HG02759 (cell line): ENCODE measurements around the gene LYPLA2.
"Not testable (repeated sequence)": the region's sequence is repeated elsewhere in the genome, so short reads cannot be mapped to it uniquely, and the experiment has no call there.

ENCODE experiments used
- ATAC-seq: cut with Tn5 transposase; IDR thresholded peaks from one replicate; pipeline ENCODE4 v1.9.1; 2021; ENCODE audit warnings: mild to moderate bottlenecking, moderate library complexity; ENCODE audit not compliant: unreplicated experiment

Gene LYPLA2

DNA sequence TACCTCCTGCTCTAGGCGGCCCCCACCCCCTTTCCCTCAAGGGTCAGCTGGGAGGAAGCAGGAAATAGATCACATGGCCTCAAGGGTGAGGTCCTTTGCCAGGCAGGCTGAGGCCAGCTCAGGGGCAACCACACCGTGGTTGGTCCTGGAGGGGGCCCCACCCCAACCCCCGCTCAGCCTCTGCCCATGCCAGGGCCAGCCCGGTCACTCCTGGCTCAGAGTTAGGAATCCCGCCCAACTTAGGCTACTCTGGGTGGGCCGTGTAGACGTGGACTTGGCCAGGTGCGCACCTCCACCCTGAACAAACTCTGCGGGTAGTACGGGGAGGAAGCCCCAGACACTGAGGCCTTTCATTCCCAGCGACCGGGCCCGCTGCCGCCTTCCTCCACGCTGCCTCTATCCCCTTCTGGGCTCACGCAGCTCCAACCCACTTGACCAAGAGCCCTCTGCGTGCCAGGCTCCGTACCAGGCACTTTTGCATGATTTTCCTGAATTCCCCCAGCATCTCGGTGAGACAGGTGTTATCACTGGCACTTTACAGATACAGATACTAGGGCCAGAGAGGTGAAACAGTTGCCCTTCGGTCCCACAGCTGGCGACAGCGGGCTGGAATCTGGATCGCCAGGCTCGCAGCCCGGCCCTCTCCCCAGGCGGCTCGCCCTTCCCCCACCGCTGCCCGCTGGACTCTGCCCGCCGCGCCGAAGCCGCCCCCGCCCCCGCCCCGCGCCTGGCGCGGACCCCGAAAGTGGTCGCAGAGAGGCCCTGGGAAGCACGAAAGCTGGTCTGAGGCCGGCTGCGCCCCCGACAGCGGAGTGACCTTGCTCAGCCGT lies 8.8 kb downstream of the LYPLA2 start:
- peak; percentile 4 for ATAC-seq

- ATAC-seq: peak; percentile 86
Measured at GRCh38 chr1:23800400-23801337, 9.7 kb downstream of the LYPLA2 start, which contains the start of gene GALE. Gene GALE (minus strand): TSS chr1:23800754. CDS start chr1:23799007, 1,747 bp downstream.

DNA sequence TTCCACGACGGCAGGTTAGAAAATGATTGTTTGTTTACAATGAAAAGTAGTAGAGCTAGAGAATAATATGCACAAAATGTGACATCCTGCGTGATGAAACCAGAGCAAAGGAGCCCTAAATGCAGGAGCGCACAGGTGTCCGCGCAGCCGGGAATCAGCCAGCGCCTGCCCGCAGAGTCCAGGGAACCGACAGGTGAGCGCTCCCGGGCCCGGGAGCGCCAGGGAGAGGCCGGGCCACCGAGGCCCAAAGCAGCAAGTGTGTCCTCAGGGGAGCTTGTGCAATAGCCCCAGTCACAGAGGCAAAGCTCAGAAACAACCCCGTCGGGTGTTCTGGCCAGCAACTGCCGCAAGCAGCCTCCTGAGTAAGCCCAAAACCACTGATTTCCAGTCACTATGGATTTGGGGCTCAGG lies 10.4 kb downstream of the LYPLA2 start:
- no peak for ATAC-seq

- ATAC-seq: no peak
Measured at GRCh38 chr1:23801876-23802275, 10.9 kb downstream of the LYPLA2 start.

DNA sequence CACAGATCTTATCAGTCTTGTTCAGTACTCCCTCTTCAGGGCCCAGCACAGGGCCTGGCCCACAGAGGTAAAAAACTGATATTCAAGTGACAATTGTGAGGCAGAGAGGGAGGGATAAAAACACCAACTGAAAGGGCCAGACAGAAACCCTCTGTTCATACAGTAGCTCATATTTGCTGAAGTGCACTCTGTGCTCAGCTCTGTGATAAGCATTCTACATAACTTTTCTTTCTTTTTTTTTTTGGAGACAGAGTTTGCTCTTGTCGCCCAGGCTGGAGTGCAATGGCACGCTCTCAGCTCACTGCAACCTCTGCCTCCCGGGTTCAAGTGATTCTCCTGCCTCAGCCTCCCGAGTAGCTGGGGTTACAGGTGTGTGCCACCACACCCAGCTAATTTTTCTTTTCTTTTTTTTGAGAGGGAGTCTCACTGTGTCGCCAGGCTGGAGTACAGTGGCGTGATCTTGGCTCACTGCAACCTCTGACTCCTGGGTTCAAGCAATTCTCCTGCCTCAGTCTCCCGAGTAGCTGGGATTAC lies 11.9 kb downstream of the LYPLA2 start:
- ATAC-seq: not testable (repeated sequence)

DNA sequence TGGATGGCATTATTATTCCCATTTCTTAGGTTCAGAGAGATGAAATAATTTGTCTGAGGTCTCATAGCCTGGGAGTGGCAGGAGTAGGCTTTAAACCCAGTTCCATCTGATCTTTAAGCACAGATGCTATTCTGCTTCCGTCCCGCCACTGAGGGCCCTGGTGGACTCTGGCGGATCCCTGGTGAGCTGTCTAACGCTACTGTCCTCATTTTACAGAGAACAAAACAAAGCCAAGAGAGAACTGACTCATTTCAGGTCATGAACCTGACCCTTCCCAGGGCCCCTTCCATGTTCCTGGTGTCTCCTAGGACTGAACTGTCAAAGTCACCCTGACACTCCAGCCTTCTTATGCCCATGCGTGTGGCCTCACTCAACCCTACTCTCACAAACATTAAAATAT lies 12.7 kb downstream of the LYPLA2 start:
- ATAC-seq: no peak

DNA sequence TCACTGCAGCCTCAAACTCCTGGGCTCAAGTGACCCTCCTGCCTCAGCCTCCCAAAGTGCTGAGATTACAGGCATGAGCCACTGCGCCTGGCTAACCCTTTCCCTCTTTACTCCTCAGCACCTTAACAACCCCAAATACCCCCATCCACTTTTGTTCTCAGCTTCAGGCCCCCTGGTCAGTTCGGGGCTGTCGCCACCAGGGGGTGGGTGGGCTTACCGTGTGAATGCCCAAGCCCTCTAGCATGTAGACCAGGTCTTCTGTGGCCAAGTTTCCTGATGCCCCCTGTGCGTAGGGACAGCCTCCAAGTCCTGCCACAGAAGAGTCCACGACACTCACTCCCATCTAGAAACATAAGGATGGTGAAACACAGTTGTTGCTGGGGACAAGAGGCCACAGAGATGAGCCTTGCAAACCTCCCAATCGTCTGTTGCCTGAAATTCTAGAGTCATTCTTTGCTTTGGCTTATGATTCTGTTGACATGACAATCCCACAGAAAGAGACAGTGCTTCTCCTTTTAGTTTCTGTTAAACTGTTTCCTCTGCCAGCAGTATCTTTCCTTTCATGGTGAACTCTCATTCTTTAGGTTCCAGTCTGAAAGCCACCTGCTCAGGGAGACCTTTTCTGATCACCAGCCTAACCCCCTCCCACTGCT lies 13.4 kb downstream of the LYPLA2 start:
- no peak for ATAC-seq

DNA sequence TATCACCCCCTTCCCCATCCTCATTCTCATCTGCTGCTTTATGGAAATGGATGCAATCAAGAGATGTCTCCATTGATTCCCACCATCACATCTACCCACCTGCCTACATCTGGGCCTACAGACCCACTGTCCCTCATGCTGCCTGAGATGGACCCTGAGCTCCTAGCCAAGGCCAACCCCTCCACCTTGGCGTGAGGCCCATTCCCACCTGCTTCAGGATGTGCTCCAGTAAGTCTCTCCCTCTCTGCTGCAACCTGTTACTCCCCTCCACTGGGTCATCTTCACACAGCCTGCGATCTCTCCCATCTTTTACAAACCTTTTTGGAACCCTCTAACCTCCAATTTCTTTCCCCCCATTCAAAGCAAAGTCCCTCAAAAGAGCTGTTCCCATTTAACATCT lies 14.1 kb downstream of the LYPLA2 start:
- no peak for ATAC-seq

- ATAC-seq: no peak
Measured at GRCh38 chr1:23806280-23806679, 15.3 kb downstream of the LYPLA2 start.

DNA sequence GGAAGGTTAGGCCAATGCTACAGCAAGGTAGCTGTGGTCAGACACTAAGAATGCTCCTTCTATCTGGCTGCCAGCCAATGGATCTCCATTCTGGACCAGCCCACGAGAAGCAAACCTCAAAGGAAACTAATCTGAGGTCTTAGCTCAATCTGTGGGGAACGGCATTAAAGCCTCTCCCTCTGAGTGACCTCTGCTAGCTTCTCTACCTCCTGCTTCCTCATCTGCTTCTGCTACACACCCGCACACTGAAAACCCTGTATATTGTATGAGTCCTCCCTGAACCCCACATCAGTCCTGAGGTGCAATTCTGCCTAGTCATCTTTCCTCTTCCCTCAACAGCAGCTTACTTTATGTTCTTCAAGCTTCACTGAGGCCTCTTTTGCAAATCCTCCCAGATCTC lies 16.5 kb downstream of the LYPLA2 start:
- ATAC-seq: no peak

DNA sequence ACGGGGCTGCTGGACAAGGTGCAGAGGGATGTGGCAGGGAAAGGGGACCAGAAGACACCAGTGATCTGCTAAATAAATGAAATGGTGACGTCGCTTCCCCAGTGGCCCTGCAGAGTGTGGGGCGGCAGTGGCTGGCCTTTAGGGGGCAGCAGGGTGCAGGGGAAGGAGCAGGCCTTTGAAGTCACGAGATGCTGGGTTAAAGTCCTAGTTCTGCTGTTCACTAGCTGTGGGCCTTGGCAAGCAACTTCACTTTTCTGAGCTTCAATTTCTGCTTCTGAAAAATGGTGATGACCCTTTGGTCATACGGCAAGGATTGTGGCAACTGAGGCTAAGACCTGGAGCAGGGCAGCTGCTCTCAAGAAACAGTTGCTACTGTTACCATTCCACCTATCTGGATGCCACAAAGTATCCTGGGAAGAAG lies 18.8 kb downstream of the LYPLA2 start:
- ATAC-seq: peak; percentile 70

GRCh38 chr1:23810818-23811540 lies 20.0 kb downstream of the LYPLA2 start:
- ATAC-seq: peak; percentile 47

DNA sequence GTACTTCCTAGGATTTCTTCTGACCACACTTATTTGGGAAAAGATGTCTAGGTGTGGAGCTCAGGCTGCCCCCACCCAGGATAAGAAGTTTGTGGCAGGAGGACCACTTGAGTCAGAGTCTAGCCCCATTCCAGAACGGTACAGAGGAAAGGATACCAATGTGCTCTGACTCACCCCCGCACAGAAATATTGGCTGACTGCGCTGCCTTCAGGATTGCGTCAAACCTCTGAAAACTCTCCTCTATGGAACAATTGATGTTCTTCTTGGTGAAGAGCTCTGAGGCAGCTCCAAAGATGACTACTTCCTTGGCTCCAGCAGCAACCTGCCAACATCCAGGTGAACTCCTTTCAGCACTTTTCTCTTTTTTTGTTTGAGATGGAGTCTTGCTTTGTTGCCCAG lies 23.1 kb downstream of the LYPLA2 start:
- no peak for ATAC-seq

GRCh38 chr1:23816361-23816760 lies 25.4 kb downstream of the LYPLA2 start:
- ATAC-seq: no peak

- ATAC-seq: no peak
Measured at GRCh38 chr1:23816906-23817305, 26.0 kb downstream of the LYPLA2 start.

DNA sequence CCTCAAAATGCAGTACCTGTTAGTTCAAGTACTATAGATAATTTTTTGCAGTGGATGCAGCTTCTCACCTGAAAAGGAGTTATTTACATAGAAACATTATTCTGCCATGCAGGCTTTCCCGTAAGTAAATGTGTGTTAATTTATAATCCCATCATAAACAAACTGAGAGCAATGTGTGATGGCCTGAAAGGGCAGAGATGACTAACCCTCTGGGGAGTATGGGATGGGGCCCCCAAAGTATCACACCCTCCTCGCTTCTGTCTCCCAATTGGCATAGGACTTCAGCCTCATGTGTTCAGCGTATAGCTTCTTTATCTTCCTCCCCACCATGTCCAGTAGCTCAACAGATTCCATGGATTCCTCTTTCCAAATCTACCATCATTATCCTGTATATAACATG lies 26.7 kb downstream of the LYPLA2 start:
- no peak for ATAC-seq

- ATAC-seq: no peak
Measured at GRCh38 chr1:23823767-23824166, 32.8 kb downstream of the LYPLA2 start.

GRCh38 chr1:23824711-23825075 lies 33.7 kb downstream of the LYPLA2 start:
- ATAC-seq: no peak

DNA sequence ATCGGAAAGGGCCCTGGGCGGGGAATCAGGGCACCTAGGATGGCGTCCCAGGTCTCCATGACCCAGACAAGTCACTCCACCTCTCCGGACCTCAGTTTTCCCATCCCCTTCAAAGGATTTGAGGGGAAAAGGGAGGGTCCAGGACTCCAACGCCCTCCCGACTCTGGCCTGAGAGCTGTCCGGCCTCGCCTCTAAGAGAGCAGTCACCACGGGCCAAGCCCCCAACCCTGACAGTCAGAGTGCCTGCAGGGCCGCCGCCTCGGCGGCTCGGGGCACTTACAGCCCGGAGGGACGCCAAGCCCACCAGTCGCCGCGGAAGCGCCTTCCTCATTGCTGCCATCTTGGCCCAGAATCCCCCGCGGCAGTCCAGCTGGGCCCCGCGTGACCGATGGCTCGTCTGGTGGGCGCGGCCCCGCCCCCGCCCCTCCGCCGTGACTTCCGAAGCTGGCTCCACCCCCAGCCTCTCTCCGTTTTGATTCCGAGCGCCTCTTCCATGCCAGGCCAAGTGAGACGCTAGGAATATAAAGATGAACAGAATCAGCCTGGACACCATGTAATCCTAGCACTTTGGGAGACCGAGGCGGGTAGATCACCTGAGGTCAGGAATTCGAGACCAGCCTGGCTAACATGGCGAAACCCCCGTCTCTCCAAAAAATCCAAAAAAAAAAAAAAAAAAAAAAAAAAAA lies 34.3 kb downstream of the LYPLA2 start, which contains the start of gene HMGCL:
Gene HMGCL (minus strand): TSS at position 354 of the 686 bp plus-strand sequence. CDS start 14 bp downstream, at position 340.
- ATAC-seq: peak; percentile 86
